HG03175 (cell line): ENCODE measurements around the gene RASA4B.
"Not testable (repeated sequence)": the region's sequence is repeated elsewhere in the genome, so short reads cannot be mapped to it uniquely, and the experiment has no call there.

ENCODE experiments used
- ATAC-seq: cut with Tn5 transposase; IDR thresholded peaks from one replicate; pipeline ENCODE4 v1.9.1; 2021; ENCODE audit warnings: mild to moderate bottlenecking, moderate library complexity; ENCODE audit not compliant: unreplicated experiment

RASA4B gene

GRCh38 chr7:102474736-102475435 lies 42.7 kb downstream of the RASA4B start:
- not testable (repeated sequence) for ATAC-seq

DNA sequence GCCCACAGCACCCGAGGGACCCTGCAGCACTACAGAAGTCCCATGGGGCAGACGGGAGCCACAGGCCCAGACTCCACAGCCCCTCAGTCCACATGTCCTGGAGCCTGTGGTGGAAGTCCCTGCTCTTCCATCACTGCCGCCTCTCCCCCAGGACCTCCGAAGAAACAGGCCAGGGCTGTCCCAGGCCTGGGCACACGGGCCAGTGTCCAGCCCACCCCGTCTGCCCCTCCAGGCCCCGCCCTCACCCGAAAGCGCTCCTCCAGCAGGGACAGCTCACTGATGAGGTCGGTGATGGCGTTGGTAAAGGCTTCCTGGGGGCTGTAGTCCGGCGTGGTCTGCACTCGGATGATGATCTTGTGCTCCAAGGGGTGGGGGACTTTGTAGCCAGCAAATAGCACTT lies 43.5 kb downstream of the RASA4B start:
- not testable (repeated sequence) for ATAC-seq

GRCh38 chr7:102473271-102473991 lies 44.1 kb downstream of the RASA4B start:
- ATAC-seq, result no peak

DNA sequence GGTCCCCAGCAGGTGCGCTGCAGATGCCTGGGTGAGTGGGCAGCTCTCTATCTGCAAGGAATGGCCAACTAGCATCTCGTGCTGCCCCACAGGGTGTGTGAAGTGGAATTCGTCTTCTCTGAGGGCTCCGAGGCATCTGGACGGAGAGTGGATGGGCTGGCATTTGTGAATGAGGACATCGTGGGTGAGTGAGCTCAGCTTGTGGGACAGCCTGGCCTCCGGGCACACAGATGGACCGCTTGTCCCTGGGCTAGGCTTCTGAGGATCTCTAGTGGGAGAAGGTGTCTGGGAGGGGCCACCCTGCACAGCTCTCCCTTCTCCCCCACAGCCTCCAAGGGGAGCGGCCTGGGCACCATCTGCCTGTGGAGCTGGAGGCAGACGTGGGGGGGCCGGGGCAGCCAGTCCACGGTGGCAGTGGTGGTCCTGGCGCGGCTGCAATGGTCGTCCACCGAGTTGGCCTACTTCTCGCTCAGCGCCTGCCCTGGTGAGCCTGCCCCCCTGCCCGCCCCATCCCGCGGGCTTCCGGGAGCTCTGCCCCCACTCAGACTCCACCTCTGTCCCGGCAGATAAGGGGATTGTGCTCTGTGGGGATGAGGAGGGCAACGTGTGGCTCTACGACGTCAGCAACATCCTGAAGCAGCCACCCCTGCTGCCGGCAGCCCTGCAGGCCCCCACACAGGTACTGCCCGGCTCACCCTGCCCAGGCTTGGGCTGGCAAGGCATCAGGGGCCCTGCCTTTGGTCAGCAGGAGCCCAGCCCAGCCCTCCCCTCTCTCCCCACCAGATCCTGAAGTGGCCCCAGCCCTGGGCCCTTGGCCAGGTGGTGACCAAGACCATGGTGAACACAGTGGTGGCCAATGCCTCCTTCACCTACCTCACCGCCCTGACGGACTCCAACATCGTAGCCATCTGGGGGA lies 45.2 kb downstream of the RASA4B start:
- no peak for ATAC-seq

DNA sequence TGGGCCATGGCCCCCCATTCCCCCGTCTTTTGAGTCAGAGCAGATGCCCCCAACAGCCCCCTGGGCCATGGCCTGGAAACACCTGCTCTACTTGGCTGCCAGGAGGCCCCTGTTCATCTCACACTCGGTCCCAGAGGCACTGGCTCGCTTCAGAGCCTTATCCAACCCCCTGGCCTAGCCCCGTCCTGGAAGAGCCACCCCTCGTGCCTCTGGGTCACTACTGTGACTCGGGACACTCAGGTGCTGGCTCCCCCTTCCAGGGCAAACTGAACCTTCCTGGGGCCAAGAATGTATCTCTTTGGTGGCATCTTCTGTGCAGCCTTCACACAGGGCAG lies 45.8 kb downstream of the RASA4B start:
- no peak for ATAC-seq

DNA sequence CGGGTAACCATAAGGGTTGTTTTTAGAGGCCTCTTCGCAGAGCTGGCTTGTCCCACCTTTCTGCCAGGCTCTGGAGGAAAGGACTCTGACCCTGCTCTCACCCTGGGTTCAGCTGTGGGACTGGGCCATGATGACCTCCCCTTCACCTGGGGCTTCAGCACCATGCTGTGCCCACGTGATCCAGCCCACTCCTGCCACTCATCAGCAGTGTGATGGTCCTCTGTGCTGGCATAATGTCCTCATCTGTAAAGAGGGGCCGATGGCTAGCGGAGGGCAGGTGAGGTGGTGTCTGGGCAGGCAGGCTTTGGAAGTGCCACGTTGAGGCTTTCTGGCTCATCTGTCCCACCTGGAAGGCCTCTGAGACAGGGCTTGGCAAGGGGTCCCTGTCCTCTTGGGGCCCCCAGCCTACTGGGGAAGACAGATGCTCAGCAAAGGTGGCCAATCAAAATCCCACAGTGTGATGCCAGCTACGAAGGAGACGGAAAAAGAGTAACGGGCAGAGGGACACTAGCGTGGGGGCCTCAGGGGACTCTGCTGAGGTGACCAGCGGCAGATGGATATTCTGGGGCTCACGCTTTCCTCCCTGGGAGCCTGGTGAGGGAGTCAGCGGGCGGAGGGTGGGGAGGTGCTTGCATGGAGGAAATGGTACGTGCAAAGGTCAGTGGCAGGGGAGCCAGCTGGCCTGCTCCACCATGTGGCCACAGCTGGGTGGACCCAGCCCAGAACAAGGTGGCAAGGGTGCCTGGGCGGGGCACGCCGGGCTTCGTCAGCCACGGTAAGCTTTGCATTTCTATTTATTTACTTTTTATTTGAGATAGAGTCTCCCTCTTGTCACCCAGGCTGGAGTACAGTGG lies 47.4 kb downstream of the RASA4B start:
- no peak for ATAC-seq

GRCh38 chr7:102469351-102469971 lies 48.1 kb downstream of the RASA4B start:
- no peak for ATAC-seq

GRCh38 chr7:102468478-102469350 lies 48.9 kb downstream of the RASA4B start:
- ATAC-seq, result no peak

DNA sequence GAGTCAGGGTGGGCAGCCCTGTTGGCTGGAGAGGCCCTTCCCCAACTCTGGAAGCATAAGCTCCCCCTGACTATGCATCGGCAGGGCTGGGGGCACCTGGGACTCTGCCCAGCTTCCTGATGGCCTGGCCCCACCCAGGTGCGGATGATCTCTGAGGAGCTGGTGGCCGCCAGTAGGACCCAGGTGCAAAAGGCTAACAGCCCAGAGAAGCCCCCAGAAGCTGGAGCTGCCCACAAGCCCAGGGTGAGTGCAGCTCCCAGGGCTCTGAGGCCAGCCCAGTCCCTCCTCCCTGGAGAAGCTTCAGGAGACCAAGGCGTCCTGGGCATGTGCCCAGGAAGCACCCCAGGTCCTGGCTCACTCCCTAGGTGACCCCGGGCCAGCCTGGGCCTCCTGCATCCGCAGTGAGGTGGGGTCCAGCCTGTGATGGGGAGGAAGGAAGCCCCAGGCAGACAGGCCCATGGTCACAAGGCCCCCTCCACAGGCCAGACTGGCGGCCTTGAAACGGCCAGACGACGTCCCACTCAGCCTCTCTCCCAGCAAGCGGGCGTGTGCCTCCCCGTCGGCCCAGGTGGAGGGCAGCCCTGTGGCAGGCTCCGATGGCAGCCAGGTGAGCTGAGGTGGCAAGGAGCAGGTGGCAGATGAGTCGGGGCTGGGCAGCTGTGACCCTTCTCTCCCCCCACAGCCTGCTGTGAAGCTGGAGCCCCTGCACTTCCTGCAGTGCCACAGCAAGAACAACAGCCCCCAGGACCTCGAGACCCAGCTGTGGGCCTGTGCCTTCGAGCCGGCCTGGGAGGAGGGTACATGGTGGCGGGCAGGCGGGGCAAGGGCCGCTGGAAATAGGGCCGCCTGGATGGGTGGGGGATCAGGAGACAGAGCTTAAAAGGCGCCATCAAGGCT lies 49.7 kb downstream of the RASA4B start:
- no peak for ATAC-seq

- ATAC-seq, result no peak
Measured at GRCh38 chr7:102466097-102466496, 51.5 kb downstream of the RASA4B start.

GRCh38 chr7:102464577-102465280 lies 52.8 kb downstream of the RASA4B start, which contains the start of the genes ALKBH4 and LRWD1:
Gene ALKBH4, minus strand, starts transcription at chr7:102464863. Its CDS starts 27 bp downstream, at chr7:102464836.
Gene LRWD1, plus strand, starts transcription at chr7:102464984. Its CDS starts 97 bp downstream, at chr7:102465081.
- ATAC-seq, result peak; percentile 87

DNA sequence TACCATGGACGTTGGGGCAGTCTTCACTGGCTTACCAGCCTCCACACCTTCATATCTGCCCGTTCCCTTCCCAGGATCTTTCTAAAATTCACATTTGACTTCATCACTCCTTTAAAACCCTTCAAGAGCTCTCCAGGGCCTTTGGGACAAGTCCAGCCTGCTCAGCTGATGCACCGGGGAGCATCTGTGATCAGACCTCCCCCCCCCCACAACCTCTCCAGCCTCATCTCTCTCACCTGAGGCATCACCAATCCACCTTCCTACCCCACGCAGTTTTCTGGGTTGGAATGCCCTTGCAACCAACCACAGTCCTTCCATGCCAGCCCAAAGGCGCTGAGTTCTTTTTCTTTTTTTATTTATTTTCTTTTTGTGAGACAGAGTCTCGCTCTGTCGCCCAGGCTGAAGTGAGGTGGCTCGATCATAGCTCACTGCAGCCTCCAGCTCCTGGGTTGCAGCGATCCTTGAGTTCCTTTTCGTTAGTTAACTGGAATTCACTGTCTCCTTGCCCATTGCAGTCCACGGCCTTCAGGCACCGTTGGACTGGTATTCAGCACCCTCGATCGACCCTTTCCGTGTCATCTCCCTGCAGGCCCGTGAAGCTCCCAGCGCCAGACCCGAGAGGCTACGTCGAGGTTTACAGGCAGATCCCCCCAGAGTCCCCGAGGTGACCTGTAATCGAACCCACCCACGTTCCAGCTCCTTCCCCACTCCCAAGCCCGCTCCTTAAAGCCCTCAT lies 53.6 kb downstream of the RASA4B start:
- no peak for ATAC-seq

DNA sequence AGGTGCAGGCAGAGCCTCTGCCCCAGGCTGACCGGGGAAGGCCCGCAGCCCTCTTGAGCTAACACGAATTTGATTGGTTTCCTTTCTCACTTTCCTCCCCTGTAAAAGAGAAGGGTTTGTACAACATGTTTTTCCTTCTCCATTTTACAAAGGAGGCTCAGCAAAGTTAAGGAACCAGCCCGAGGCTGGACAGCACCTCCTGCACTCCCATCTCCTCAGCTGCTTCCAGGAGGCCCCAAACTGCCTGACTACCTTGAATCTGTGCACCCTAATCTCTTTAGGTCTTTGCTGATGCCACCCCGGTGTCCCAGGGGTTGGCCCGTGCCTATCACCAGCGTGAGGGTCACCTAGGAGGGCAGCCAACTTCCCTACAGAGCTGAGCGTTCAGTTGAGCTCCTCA lies 57.1 kb downstream of the RASA4B start:
- no peak for ATAC-seq

DNA sequence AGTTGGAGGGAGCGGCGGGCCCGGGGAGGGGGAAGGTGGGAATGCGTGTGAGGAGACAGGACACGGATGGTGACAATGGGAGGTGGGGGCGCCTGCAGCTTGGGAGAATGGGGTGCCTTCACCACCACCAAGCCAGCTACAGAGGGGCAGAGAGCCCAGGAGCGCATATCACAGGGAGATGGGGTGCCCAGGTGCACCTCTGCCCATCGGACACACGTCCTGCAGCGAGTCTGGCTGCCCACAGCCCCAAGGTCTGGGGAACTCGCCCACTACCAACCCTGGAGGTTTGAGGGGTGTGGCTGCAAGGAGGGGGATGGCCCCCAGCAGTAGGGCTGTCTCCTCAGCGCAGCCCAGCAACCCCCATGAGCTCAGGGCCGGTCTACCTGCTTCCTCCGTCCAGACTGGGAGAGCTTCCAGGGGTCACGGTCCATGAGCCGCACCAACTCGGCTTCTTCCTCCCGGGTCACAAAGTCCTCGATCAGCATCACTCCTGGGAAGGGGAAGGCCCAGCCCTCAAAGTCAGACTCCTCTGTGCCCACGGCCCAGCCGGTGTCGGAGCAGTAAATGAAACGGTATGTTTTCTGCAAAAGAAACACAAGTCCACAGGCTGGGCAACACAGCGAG lies 58.2 kb downstream of the RASA4B start:
- no peak for ATAC-seq

DNA sequence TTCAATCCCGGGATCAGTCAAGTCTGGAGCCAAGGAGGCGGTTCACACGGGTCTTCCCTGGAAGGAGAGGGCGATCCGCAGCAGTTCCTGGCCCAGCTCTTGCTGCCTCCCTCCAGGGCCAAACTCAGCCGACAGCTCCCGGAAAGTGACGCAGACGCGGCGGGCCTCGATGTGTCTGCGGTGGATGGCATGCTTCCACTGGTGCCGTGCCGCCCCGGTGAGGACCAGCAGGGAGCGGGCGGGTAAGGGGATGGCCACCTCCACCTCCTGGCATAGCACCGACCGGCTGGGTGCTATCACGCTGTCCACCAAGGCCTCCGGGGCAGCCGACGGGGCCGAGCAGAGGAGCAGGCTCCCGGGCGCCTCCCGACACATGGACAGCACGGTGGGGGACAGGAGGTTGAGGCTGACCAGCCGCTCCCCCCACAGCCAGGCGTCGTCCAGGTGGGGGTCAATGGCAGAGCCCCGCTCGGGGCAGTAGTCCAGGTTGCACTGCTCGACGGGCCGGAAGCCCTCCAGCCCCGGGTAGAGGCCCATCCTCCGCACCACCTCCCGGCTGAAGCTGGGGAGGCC lies 60.1 kb downstream of the RASA4B start:
- no peak for ATAC-seq

- no peak for ATAC-seq
Measured at GRCh38 chr7:102456327-102456726, 61.2 kb downstream of the RASA4B start.
